Keratinocyte (primary cell): ENCODE results near the gene MAPK9. TPM values are rescaled to one million over a fixed set of nuclear protein-coding genes. Genes with fewer than 3 reads are reported as not detected.

Source experiments
- DNase-seq: peaks from one replicate; pipeline ENCODE4 v3.0.0-alpha.2; 2011; ENCODE audit warnings: low read depth, missing footprints, low spot score
- FAIRE-seq: peaks from 2 replicates; lab custom pipeline; 2011; peaks lifted over from hg19 to GRCh38; lab: Jason Lieb, UNC
- H2AFZ ChIP-seq: 2 replicates; pipeline ENCODE4 v1.6.0; 2012; ENCODE audit warnings: low read length, control low read depth, inconsistent platforms; ENCODE audit not compliant: control insufficient read depth
- H3K27ac ChIP-seq: 2 replicates; pipeline ENCODE4 v1.5.1; 2011; ENCODE audit warnings: low read length; ENCODE audit not compliant: control insufficient read depth, insufficient read depth
- H3K27me3 ChIP-seq: 3 replicates; pipeline ENCODE4 v1.6.0; 2011; ENCODE audit warnings: low read length; ENCODE audit not compliant: control insufficient read depth, insufficient read depth; ENCODE audit errors: extremely low read depth
- H3K36me3 ChIP-seq, 2 experiments: 2 replicates in 1 of 2; 3 replicates in 1 of 2; pipeline ENCODE4 v1.5.1; 2011; ENCODE audit warnings: low read length in 2 of 2, mild to moderate bottlenecking in 1 of 2; ENCODE audit not compliant: control insufficient read depth in 2 of 2, insufficient read depth in 2 of 2; ENCODE audit errors: extremely low read depth in 1 of 2
- H3K4me1 ChIP-seq: 3 replicates; pipeline ENCODE4 v1.5.1; 2011; ENCODE audit warnings: low read length; ENCODE audit not compliant: control insufficient read depth, insufficient read depth; ENCODE audit errors: extremely low read depth
- H3K4me2 ChIP-seq: 3 replicates; pipeline ENCODE4 v1.6.0; 2011; ENCODE audit warnings: low read depth, low read length; ENCODE audit not compliant: control insufficient read depth, insufficient read depth; ENCODE audit errors: extremely low read depth
- H3K4me3 ChIP-seq, 3 experiments: fragments of 200-600 bp in 1 of 3; sonication (generic) in 1 of 3; 2 replicates in 2 of 3; 3 replicates in 1 of 3; pipeline ENCODE4 v1.5.1; 2011 to 2016; ENCODE audit warnings: low read length in 3 of 3, mild to moderate bottlenecking in 3 of 3, control low read depth in 2 of 3, inconsistent platforms in 1 of 3, low read depth in 1 of 3, mixed read lengths in 1 of 3, mixed run types in 1 of 3, moderate library complexity in 1 of 3; ENCODE audit not compliant: control insufficient read depth in 2 of 3, insufficient read depth in 2 of 3; ENCODE audit errors: extremely low read depth in 1 of 3
- H3K79me2 ChIP-seq: 2 replicates; pipeline ENCODE4 v1.6.0; 2012; ENCODE audit warnings: low read length; ENCODE audit not compliant: control insufficient read depth, insufficient read depth
- H3K9ac ChIP-seq: 3 replicates; pipeline ENCODE4 v1.6.0; 2011; ENCODE audit warnings: low read length; ENCODE audit not compliant: control insufficient read depth, insufficient read depth; ENCODE audit errors: extremely low read depth
- H3K9me1 ChIP-seq: 3 replicates; pipeline ENCODE4 v1.6.0; 2011; ENCODE audit warnings: low read length; ENCODE audit not compliant: control insufficient read depth, insufficient read depth; ENCODE audit errors: extremely low read depth
- H3K9me3 ChIP-seq: 2 replicates; pipeline ENCODE4 v1.5.1; 2012; ENCODE audit warnings: low read depth, low read length; ENCODE audit not compliant: control insufficient read depth
- H4K20me1 ChIP-seq: 3 replicates; pipeline ENCODE4 v1.6.0; 2011; ENCODE audit warnings: low read length; ENCODE audit not compliant: control insufficient read depth, insufficient read depth; ENCODE audit errors: extremely low read depth
- EZH2 ChIP-seq: IDR thresholded peaks from one replicate; pipeline ENCODE4 v1.6.1; 2012; ENCODE audit warnings: inconsistent platforms, mild to moderate bottlenecking, low read length, moderate library complexity
- dilution Hi-C: fragments of 300-500 bp; cut with MboI; formaldehyde crosslinking; loops from one replicate; pipeline ENCODE4 v1.7.0; 2020; ENCODE audit warnings: low sequenced_read_pairs; ENCODE audit not compliant: extremely low pct_ligation_motif_present
- polyA plus RNA-seq, 5 experiments: library from polyadenylated mRNA; depleted of rRNA in 3 of 5; stranded (reverse) in 3 of 5; stranded (forward) in 1 of 5; unstranded in 1 of 5; fragments of >200 nt; gene quantifications; 1 replicate in 1 of 5; 2 replicates in 3 of 5; 3 replicates in 1 of 5; pipeline versions ENCODE4 v1.2.1 to v1.2.3, GENCODE V29; 2011 to 2012; ENCODE audit warnings: missing spikeins in 2 of 5, low read depth in 1 of 5, low replicate concordance in 1 of 5
- TF ChIP-seq, protein P1 (sequence below), 3 experiments: IDR thresholded peaks in 1 of 3; conservative IDR thresholded peaks in 1 of 3; optimal IDR thresholded peaks in 1 of 3; 2 replicates in 2 of 3; 3 replicates in 1 of 3; pipeline versions ENCODE3 to v1.5.1; 2011; ENCODE audit warnings: low read length in 3 of 3, mild to moderate bottlenecking in 3 of 3, moderate library complexity in 2 of 3, control low read depth in 1 of 3, inconsistent platforms in 1 of 3; ENCODE audit not compliant: insufficient read depth in 2 of 3; ENCODE audit errors: extremely low read depth in 1 of 3

The MAPK9 gene
- polyA plus RNA-seq, 1 donor (not counting 4 experiments of a cell fraction or from before 2014, with no cell fraction given), result 49.4 TPM

DNA sequence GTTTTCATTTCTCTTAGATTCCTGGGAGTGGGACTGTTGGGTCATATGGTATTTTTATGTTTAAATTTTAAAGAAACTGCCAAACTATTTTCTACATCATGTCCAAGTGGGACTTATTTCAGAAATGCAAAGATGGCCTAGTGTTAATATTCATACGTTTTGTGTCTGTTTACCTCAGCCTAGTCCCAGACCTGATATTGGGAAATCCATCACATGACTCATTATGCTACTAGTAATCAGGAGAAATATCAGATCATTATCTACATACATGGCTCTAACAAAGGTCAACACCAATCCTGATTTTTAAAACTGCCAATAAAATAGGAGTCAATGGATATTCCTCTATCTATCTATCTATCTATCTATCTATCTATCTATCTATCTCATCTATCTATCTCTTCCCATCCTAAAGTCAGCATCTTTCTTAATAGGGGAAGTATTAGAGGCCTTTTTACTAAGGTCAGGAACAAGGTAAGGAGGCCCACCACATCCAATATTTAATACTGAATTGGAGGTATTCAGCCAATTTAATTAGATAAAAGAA, 87.5 kb downstream of the MAPK9 start:
- no peaks in the 10 kb centered on the region for H3K9me1 ChIP-seq
- H3K27me3 ChIP-seq, result peaks cover 18% of the 10 kb centered on the region
- TF ChIP-seq, protein P1, sequence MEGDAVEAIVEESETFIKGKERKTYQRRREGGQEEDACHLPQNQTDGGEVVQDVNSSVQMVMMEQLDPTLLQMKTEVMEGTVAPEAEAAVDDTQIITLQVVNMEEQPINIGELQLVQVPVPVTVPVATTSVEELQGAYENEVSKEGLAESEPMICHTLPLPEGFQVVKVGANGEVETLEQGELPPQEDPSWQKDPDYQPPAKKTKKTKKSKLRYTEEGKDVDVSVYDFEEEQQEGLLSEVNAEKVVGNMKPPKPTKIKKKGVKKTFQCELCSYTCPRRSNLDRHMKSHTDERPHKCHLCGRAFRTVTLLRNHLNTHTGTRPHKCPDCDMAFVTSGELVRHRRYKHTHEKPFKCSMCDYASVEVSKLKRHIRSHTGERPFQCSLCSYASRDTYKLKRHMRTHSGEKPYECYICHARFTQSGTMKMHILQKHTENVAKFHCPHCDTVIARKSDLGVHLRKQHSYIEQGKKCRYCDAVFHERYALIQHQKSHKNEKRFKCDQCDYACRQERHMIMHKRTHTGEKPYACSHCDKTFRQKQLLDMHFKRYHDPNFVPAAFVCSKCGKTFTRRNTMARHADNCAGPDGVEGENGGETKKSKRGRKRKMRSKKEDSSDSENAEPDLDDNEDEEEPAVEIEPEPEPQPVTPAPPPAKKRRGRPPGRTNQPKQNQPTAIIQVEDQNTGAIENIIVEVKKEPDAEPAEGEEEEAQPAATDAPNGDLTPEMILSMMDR (optimal IDR thresholded peaks at IDR 0.05 in 1 of 3, IDR thresholded peaks at IDR 0.05 in 1 of 3, conservative IDR thresholded peaks at IDR 0.05 in 1 of 3; ENCODE audit: extremely low read depth in 1 of 3, insufficient read depth in 2 of 3, low read length in 3 of 3), result no peak
- TF ChIP-seq EZH2, result no peak
- no peak overlapping the region for H3K4me2 ChIP-seq
- no peak for FAIRE-seq
- H2AFZ ChIP-seq, result no peak overlapping the region
- dilution Hi-C loops, result no loop called here
- no peaks in the 10 kb centered on the region for H3K79me2 ChIP-seq
- no peaks in the 10 kb centered on the region for H3K9me3 ChIP-seq
- DNase-seq, result no peak
- H3K27ac ChIP-seq, result no peak overlapping the region
- H3K4me1 ChIP-seq, result peaks cover 3% of the 10 kb centered on the region
- no peaks in the 10 kb centered on the region for H4K20me1 ChIP-seq
- no peaks in the 10 kb centered on the region for H3K36me3 ChIP-seq
- no peak overlapping the region for H3K9ac ChIP-seq
- H3K4me3 ChIP-seq, result no peak overlapping the region

DNA sequence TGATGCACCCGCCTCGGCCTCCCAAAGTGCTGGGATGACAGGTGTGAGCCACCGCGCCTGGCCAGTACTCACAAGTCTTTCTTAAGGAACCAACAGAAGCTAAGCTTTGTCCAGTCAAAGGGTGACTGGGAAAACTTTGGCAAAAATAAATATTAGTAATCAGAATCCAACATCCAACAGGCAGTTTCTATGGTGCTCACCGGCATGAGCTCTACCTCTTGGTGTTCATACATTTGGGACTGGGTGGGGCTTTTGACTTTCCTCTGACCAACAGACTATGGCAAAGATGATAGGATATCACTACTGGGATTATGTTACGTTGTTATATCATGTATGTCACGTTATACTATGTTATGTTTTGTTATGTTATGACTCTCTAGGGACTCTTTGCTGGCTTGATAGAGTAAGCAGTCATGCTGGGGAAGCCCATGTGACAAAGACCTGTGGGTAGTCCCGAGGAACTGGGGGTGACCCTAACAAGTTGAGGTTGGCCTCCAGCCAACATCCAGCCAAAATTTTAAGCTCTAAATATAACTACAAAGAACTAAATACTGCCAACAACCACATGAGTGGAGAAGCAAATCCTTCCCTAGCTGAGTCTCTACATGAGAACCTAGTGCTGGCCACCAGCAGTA, 88.8 kb downstream of the MAPK9 start:
- TF ChIP-seq EZH2, result no peak
- TF ChIP-seq, protein P1 (optimal IDR thresholded peaks at IDR 0.05 in 1 of 3, IDR thresholded peaks at IDR 0.05 in 1 of 3, conservative IDR thresholded peaks at IDR 0.05 in 1 of 3; ENCODE audit: extremely low read depth in 1 of 3, insufficient read depth in 2 of 3, low read length in 3 of 3), result no peak
- peaks cover 12% of the 10 kb centered on the region for H3K27me3 ChIP-seq
- no peaks in the 10 kb centered on the region for H3K4me1 ChIP-seq
- dilution Hi-C loops, result no loop called here
- DNase-seq (no peak), FAIRE-seq (no peak)
- no peak overlapping the region for H3K4me3 ChIP-seq
- no peaks in the 10 kb centered on the region for H4K20me1 ChIP-seq
- no peak overlapping the region for H2AFZ ChIP-seq
- H3K36me3 ChIP-seq, result no peaks in the 10 kb centered on the region
- no peak overlapping the region for H3K4me2 ChIP-seq
- no peak overlapping the region for H3K27ac ChIP-seq
- no peak overlapping the region for H3K9ac ChIP-seq
- H3K9me1 ChIP-seq, result no peaks in the 10 kb centered on the region
- no peaks in the 10 kb centered on the region for H3K79me2 ChIP-seq
- no peaks in the 10 kb centered on the region for H3K9me3 ChIP-seq
